ENCODE results near the gene KLF17.

Gene KLF17

GRCh38 chr1:44158871-44159270 is 40.2 kb downstream of the KLF17 start:
- no peak for DNase-seq

GRCh38 chr1:44161546-44161945 is 42.9 kb downstream of the KLF17 start:
- DNase-seq: no peak

GRCh38 chr1:44168520-44169098 is 50.0 kb downstream of the KLF17 start:
- DNase-seq: no peak

GRCh38 chr1:44170281-44170823 is 51.7 kb downstream of the KLF17 start:
- no peak for DNase-seq

DNA sequence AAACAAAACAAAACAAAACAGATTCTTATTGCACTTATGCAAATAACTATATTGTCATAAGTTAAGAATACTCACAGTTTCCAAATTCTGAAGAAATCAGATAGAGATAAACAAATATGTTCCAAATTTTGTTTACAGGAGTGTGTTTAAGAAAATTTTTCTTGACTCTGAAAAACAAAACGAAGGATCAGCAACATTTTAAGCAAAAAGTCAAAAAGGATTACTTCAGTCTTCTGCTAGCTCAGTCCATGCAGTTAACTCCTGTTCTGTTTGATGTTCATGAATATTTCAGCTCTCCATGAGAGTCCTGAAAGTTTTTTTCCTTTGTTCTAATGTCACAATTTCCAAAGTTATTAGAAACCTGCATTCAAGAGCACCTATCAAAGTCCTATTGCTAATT is 56.0 kb downstream of the KLF17 start:
- DNase-seq: no peak

All from DMS 273 treated with DMSO at 0.1 percent for 48 hours (cell line).